Measurements from ENCODE around the gene CSRNP3. TPM values are rescaled to one million over a fixed set of nuclear protein-coding genes. Genes with fewer than 3 reads are reported as not detected.

Gene CSRNP3
- total and polyA plus RNA-seq, 4 donors = 0.18 to 2.2 (median 2.0) TPM

DNA sequence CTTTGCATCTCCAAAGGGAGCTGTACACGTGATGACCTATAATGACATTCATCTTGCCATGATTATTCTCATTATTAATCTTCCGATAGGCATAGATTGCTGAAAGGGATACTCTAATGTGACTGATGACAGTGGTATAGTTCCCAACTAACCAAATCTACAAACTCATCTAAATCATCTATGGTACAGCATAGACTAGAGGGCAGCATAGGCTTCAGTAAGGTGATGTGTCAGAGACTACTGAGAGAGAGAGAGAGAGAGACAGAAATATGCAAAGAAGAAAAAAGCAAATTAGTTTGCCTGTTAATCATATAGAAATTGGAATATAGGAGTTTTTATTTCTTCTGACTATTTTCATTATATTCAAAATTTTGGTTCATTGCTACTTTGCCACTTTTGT is 89.3 kb downstream of the CSRNP3 start:
- Histone ChIP-seq H3K27me3 (ENCODE audit: control insufficient read depth in 4 of 4, insufficient read depth in 4 of 4, low read length in 3 of 4) (no peaks in the 10 kb centered on the region), H3K9me3 (ENCODE audit: control insufficient read depth in 4 of 4, low read length in 3 of 4) (no peaks in the 10 kb centered on the region), H3K27ac (ENCODE audit: low read depth in 1 of 2, low read length in 2 of 2) (no peak overlapping the region), H3K9ac (ENCODE audit: low read depth in 1 of 2, low read length in 2 of 2) (no peak overlapping the region), H3K4me3 (ENCODE audit: low read depth in 1 of 3, low read length in 3 of 3) (no peak overlapping the region), H3K36me3 (ENCODE audit: control insufficient read depth in 4 of 4, insufficient read depth in 3 of 4, low read depth in 1 of 4, low read length in 3 of 4) (no peaks in the 10 kb centered on the region), H3K4me1 (ENCODE audit: control insufficient read depth in 4 of 4, insufficient read depth in 4 of 4, low read length in 3 of 4) (no peaks in the 10 kb centered on the region)
- TF ChIP-seq, protein P1, sequence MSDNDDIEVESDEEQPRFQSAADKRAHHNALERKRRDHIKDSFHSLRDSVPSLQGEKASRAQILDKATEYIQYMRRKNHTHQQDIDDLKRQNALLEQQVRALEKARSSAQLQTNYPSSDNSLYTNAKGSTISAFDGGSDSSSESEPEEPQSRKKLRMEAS (IDR thresholded peaks at IDR 0.05) = no peak
- peak; percentile 50 to 55 for TF ChIP-seq RAD21 (IDR thresholded peaks at IDR 0.05)
- WGBS = 88% methylated on average over 2 of the region's 2 CpGs
- DNase-seq (ENCODE audit: low spot score) = no peak

- WGBS = 90% methylated on average over 4 of the region's 4 CpGs
- H3K27me3 ChIP-seq (ENCODE audit: control insufficient read depth in 4 of 4, insufficient read depth in 4 of 4, low read length in 3 of 4) = no peaks in the 10 kb centered on the region
- TF ChIP-seq HNF4A (conservative IDR thresholded peaks at IDR 0.05) (no peak), ATF3 (IDR thresholded peaks at IDR 0.05) (no peak), HNF4G (IDR thresholded peaks at IDR 0.05) (no peak), GABPA (IDR thresholded peaks at IDR 0.05 in 1 of 2, conservative IDR thresholded peaks at IDR 0.05 in 1 of 2) (no peak), YY1 (IDR thresholded peaks at IDR 0.05) (no peak), EGR1 (IDR thresholded peaks at IDR 0.05; ENCODE audit: low read depth in 2 of 2) (no peak), NR2F2 (IDR thresholded peaks at IDR 0.05) (no peak), RAD21 (IDR thresholded peaks at IDR 0.05) (no peak)
- TF ChIP-seq, protein P1 (IDR thresholded peaks at IDR 0.05) = no peak
- TF ChIP-seq, protein P2, sequence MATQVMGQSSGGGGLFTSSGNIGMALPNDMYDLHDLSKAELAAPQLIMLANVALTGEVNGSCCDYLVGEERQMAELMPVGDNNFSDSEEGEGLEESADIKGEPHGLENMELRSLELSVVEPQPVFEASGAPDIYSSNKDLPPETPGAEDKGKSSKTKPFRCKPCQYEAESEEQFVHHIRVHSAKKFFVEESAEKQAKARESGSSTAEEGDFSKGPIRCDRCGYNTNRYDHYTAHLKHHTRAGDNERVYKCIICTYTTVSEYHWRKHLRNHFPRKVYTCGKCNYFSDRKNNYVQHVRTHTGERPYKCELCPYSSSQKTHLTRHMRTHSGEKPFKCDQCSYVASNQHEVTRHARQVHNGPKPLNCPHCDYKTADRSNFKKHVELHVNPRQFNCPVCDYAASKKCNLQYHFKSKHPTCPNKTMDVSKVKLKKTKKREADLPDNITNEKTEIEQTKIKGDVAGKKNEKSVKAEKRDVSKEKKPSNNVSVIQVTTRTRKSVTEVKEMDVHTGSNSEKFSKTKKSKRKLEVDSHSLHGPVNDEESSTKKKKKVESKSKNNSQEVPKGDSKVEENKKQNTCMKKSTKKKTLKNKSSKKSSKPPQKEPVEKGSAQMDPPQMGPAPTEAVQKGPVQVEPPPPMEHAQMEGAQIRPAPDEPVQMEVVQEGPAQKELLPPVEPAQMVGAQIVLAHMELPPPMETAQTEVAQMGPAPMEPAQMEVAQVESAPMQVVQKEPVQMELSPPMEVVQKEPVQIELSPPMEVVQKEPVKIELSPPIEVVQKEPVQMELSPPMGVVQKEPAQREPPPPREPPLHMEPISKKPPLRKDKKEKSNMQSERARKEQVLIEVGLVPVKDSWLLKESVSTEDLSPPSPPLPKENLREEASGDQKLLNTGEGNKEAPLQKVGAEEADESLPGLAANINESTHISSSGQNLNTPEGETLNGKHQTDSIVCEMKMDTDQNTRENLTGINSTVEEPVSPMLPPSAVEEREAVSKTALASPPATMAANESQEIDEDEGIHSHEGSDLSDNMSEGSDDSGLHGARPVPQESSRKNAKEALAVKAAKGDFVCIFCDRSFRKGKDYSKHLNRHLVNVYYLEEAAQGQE (IDR thresholded peaks at IDR 0.05) = no peak
- H3K9me3 ChIP-seq (ENCODE audit: control insufficient read depth in 4 of 4, low read length in 3 of 4) = no peaks in the 10 kb centered on the region
- no peaks in the 10 kb centered on the region for H3K4me1 ChIP-seq (ENCODE audit: control insufficient read depth in 4 of 4, insufficient read depth in 4 of 4, low read length in 3 of 4)
- H3K36me3 ChIP-seq (ENCODE audit: control insufficient read depth in 4 of 4, insufficient read depth in 3 of 4, low read depth in 1 of 4, low read length in 3 of 4) = no peaks in the 10 kb centered on the region
- no peak overlapping the region for H3K4me3 ChIP-seq (ENCODE audit: low read depth in 1 of 3, low read length in 3 of 3)
- H3K9ac ChIP-seq (ENCODE audit: low read depth in 1 of 2, low read length in 2 of 2) = no peak overlapping the region
- no peak overlapping the region for H3K27ac ChIP-seq (ENCODE audit: low read depth in 1 of 2, low read length in 2 of 2)
- DNase-seq (ENCODE audit: low spot score) = no peak
These were observed 91.0 kb downstream of the CSRNP3 start for GRCh38 chr2:165560377-165560988.

DNA sequence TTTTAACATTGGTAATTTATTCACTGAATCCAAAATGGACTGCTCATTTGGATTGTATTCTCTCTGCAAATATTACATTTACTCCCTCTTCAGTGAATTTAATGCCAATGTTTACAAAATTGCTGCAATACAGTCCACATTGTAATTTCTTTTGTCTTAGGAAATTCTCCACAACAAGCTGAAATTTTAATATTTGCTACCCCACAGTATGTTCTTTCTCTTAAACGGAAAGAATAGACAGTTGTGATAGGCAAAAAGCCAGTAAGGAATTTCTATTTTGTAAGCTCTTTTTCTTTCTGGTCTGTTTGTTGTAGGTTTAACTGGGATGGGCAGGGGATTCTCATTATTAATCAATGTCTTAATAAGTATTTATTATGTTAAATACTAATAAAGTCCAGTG is 92.0 kb downstream of the CSRNP3 start:
- no peaks in the 10 kb centered on the region for H3K9me3 ChIP-seq (ENCODE audit: control insufficient read depth in 4 of 4, low read length in 3 of 4)
- H3K27ac ChIP-seq (ENCODE audit: low read depth in 1 of 2, low read length in 2 of 2) = no peak overlapping the region
- no peak overlapping the region for H3K4me3 ChIP-seq (ENCODE audit: low read depth in 1 of 3, low read length in 3 of 3)
- no peaks in the 10 kb centered on the region for H3K27me3 ChIP-seq (ENCODE audit: control insufficient read depth in 4 of 4, insufficient read depth in 4 of 4, low read length in 3 of 4)
- H3K36me3 ChIP-seq (ENCODE audit: control insufficient read depth in 4 of 4, insufficient read depth in 3 of 4, low read depth in 1 of 4, low read length in 3 of 4) = no peaks in the 10 kb centered on the region
- whole genome bisulfite sequencing = 66% methylated on average over 1 of the region's 1 CpG
- H3K9ac ChIP-seq (ENCODE audit: low read depth in 1 of 2, low read length in 2 of 2) = no peak overlapping the region
- no peak for DNase-seq (ENCODE audit: low spot score)
- H3K4me1 ChIP-seq (ENCODE audit: control insufficient read depth in 4 of 4, insufficient read depth in 4 of 4, low read length in 3 of 4) = no peaks in the 10 kb centered on the region
- no peak for TF ChIP-seq HNF4A (conservative IDR thresholded peaks at IDR 0.05)
- no peak for TF ChIP-seq EGR1 (IDR thresholded peaks at IDR 0.05; ENCODE audit: low read depth in 2 of 2)
- TF ChIP-seq, protein P2 (IDR thresholded peaks at IDR 0.05) = no peak
- TF ChIP-seq RXRA (IDR thresholded peaks at IDR 0.05) = no peak
- TF ChIP-seq FOXA2 (IDR thresholded peaks at IDR 0.05) = no peak
- TF ChIP-seq, protein P3, sequence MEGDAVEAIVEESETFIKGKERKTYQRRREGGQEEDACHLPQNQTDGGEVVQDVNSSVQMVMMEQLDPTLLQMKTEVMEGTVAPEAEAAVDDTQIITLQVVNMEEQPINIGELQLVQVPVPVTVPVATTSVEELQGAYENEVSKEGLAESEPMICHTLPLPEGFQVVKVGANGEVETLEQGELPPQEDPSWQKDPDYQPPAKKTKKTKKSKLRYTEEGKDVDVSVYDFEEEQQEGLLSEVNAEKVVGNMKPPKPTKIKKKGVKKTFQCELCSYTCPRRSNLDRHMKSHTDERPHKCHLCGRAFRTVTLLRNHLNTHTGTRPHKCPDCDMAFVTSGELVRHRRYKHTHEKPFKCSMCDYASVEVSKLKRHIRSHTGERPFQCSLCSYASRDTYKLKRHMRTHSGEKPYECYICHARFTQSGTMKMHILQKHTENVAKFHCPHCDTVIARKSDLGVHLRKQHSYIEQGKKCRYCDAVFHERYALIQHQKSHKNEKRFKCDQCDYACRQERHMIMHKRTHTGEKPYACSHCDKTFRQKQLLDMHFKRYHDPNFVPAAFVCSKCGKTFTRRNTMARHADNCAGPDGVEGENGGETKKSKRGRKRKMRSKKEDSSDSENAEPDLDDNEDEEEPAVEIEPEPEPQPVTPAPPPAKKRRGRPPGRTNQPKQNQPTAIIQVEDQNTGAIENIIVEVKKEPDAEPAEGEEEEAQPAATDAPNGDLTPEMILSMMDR (IDR thresholded peaks at IDR 0.05; ENCODE audit: low read depth, low read length, missing input control) = no peak
- no peak for TF ChIP-seq ZBTB33 (IDR thresholded peaks at IDR 0.05)
- no peak for TF ChIP-seq SP1 (IDR thresholded peaks at IDR 0.05)
- no peak for TF ChIP-seq NR2F2 (IDR thresholded peaks at IDR 0.05)

Data from liver (tissue), 9 donors.